GM18951 (cell line): Measurements from ENCODE around the gene RARRES2.

Source experiments
- POLR2A ChIP-seq: IDR thresholded peaks from 4 replicates; pipeline ENCODE4 v1.6.1; 2011; ENCODE audit warnings: mild to moderate bottlenecking; ENCODE audit not compliant: insufficient read length, insufficient read depth; ENCODE audit errors: extremely low read depth
- in situ Hi-C: fragments of 300-500 bp; cut with MboI; formaldehyde crosslinking; loops from one replicate; pipeline ENCODE4 v1.12.0; 2022; ENCODE audit warnings: low sequenced_read_pairs, mixed read lengths, inconsistent platforms; ENCODE audit not compliant: unreplicated experiment

RARRES2 gene

DNA sequence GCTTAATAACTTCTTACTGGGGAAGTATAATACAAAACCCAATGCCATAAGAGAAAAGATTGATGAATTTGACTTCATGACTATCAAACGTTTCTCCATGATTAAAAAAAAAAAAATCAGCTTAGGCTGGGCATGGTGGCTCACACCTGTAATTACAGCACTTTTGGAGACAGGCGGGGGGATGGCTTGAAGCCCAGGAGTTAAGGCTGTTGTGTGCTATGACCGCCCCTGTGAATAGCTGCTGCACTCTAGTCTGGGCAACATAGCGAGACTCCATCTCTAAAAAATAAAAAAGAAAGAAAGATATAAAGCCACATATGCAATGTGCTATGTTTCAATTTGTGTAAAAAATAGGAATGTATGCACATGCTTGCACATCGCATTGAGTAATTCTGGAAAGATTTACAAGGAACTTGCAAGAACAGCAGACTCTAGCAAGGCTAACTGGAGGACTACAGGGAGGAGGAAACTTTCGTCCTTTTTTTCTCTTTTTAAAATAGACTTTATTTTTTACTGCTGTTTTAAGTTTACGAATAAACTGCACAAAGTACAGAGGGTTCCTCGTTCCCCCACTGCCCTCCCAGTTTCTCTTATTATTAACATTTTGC lies 10.3 kb upstream of the RARRES2 start:
- no peak for TF ChIP-seq POLR2A
- in situ Hi-C loops, result no loop called here

DNA sequence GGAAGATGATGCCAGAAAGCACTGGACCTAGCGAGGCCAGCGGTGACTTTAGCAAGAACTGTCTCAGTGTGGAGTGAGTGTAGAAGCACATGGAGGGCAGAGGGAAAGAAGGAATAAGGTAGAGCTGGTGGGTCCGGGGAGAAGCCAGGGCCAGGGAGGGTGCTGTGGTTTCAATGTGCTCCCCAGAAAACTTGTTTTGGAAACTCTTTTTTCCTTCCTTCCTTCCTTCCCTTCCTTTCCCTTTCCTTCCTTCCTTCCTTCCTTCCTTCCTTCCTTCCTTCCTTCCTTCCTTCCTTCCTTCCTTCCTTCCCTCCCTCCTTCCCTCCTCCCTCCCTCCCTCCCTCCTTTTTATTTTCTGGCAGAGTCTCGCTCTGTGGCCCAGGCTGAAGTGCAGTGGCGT lies 5.5 kb upstream of the RARRES2 start:
- TF ChIP-seq POLR2A, result no peak
- in situ Hi-C loops, result no loop called here

DNA sequence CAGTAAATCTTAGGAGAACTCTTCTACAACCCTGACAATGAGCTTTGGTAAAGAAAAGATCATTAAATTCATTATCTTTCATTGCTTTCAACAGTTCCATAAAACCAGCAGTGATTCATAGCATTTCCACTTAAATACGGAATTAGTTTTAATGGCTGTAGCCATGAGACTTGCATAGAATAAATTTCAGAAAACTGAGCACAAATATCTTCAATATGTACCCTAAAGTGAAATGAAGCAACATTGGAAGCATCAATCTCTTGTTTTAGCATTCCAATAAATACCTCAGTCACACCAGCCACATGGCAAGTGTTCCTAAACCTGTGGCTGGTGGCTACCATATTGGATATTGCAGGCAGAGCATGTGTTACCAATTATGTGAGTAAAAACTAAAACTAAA lies 3.6 kb upstream of the RARRES2 start:
- no peak for TF ChIP-seq POLR2A
- in situ Hi-C loops, result no loop called here

DNA sequence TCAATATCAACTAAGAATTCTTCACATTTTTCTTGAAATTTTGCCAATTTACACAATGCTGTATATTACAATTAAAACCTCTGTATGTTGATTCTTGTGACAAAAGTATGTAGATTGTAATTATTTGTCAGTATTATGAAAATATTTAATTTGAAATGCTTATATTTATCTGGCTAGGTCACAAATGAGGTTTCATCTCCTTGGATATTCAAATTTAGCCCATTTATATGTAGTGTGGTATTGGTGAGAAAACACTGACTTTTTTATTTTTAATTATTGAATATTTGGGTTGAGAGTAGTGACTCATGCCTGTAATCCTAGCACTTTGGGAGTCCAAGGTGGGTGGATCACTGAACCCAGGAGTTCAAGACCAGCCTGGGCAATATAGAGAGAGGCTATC lies 2.9 kb upstream of the RARRES2 start:
- TF ChIP-seq POLR2A, result no peak
- in situ Hi-C loops, result no loop called here

DNA sequence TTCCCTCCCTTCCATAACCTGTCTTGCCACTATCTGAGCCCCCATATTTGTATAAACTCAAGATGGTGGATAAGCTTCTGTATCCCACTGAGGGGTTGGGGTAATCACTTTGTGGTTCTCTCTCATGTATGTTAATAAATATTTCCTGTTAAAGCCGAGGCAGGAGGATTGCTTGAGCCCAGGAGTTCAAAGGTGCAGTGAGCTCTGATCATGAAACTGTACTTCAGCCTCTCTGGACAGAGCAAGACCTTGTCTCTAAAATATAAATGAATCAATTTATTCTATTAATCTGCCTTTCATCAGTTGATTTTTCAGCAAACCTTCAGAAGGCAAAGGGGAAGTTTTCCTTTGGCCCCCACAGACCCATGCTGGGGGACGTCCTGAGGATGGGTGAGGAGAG lies 1.8 kb upstream of the RARRES2 start:
- TF ChIP-seq POLR2A, result no peak
- in situ Hi-C loops, result no loop called here

DNA sequence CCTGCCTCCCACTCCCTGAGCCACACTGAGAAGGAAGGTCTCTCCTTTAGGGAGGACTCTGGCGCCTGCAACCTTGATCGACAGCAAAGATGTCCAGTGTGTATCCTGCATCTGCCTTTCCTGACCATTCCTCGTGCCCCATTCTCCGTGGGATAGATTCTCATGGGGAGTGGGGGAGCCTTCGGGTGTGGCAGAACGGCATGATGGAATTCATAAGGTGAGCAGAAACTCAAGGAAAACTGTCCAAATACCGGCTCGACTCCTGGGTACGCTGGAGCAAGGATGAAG lies 636 bp upstream of the RARRES2 start:
- TF ChIP-seq POLR2A, result no peak
- in situ Hi-C loops, result no loop called here

DNA sequence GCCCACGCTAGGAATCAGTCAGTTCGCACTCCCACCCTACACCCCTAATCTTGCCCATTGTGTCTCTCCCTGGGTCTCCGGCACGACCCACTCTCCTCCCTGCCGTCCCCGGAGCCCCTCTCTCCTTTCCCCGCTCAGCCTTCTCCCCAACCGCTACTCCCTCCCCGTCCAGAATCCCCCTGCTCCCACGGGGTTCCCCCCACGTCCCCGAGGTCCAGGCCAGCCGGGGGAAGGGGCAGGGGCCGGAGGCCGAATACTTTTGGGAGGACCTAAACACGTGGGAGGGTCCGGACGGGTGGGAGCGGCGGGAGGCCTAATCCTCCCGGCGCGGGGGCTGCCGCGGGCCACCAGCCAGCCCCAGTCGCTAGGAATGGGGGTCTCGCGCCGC lies 560 bp downstream of the RARRES2 start:
- in situ Hi-C loops, result no loop called here

DNA sequence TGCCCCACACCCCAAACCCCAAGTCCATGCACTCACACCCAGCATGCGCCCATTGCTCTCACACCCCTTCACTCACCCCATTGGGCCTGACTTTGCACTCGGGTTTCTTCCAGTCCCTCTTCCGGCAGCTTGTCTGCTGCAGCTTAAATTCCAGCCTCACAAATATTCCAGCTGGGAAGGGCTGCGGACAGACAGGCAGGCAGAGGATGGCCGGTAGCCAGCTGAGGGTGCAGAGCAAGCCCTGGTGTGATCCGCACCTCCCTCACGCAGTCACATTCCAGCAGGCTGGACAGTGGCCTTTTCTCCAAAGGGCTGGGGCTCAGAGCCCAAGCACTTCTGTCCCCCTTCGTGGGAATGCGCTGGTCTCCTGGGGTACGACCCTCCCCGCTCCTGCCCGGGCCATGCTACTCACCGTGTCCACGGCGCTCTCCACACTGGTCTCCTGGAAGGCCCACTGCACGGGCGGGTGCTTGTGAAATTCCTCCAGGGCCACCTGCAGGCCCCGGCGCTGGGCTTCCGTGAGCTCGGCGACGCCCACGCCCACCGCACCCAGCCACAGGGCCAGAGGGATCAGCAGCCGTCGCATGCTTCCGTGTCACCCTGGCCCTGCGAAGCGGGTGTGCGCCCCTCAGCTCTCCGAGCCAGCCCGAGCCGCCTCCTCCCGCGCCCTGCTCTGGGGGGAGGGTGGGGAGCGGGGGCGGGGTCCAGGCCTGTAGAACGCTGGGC lies 1.2 kb downstream of the RARRES2 start:
- no peak for TF ChIP-seq POLR2A

More for the DNA sequence above, 560 bp downstream of the RARRES2 start:
- TF ChIP-seq POLR2A, result no peak

DNA sequence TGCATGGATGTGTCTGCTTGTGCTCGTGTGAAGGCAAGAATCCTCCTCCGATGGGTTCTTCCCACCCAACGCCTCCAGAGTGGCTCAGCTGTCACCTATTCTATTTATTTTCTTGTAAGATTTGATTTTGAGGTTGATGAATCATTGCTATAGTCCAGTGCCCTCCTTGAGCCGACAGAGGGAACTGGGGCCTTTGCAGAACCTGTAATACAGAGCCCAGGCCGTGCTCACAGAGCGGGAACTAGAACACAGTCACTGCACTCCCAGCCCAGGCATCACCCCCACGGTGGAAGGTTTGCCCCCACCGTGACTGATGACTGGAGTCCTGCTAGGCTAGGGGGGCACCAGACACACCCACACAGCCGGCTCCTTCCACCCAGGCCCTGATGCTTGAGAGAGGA lies 2.0 kb downstream of the RARRES2 start:
- in situ Hi-C loops, result no loop called here
- TF ChIP-seq POLR2A, result no peak

More for the DNA sequence above, 1.2 kb downstream of the RARRES2 start:
- in situ Hi-C loops, result no loop called here

DNA sequence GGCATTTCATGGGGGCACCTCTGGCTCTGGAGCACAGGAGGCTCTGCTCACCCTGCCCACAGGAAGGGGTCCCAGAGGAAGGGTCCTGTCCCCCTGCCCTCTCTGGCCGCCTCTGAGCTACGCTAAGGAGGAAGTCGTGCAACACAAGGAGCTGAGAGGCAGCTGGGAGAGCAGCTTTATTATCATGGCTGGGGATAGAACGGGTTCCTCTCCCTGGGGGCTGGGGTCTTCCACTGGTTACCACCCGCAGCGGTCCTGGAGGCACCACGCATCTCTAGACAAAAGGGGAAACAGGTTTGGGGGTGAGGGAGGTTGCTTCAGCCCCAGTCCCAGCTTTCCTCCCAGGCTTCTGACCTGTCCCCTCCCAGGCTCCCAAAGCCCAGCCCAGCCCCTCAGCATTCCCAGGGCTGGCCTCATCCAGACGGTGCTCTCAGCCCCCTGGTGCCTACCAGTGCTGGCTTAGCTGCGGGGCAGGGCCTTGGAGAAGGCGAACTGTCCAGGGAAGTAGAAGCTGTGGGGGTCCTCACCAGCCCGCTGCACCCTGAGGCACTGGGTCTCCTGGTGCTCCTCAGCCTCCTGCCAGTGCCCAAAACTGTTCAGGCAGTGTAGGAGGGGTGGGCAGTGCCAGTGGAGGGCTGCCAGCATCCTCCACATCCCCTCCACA lies 3.1 kb downstream of the RARRES2 start:
- in situ Hi-C loops, result no loop called here
- TF ChIP-seq POLR2A, result peak; percentile 2

DNA sequence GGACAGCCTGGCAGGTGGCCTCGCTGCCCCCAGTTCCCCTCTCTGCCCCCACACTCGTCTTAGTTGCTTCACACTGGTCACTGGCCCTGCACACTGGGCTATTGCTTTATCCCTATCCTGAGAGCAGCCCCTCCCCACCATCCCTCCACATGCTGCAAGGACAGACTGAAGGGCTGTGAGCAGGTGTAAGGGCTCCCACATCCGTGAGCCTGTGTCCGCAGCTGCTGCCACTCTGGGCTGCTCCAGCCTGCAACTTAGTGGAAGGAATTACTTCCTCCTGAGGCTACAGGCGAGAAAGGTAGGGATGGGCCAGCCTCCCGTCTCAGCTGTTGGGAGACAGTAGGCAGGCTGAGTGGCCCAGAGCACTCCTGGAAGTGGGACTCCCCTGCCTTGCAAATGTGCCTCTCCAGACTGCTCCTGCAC lies 3.8 kb downstream of the RARRES2 start:
- TF ChIP-seq POLR2A, result no peak
- in situ Hi-C loops, result no loop called here

DNA sequence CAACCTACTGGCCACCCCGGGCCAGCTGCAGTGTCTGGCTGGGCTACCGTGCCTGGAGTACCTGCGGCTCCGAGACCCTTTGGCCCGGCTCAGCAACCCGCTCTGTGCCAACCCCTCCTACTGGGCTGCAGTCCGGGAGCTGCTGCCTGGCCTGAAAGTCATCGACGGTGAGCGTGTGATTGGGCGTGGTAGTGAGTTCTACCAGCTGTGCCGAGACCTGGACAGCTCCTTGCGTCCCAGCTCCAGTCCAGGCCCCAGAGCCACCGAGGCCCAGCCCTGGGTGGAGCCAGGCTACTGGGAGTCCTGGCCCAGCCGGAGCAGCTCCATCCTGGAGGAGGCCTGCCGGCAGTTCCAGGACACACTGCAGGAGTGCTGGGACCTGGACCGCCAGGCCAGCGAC lies 4.2 kb downstream of the RARRES2 start:
- TF ChIP-seq POLR2A, result no peak
- in situ Hi-C loops, result no loop called here

DNA sequence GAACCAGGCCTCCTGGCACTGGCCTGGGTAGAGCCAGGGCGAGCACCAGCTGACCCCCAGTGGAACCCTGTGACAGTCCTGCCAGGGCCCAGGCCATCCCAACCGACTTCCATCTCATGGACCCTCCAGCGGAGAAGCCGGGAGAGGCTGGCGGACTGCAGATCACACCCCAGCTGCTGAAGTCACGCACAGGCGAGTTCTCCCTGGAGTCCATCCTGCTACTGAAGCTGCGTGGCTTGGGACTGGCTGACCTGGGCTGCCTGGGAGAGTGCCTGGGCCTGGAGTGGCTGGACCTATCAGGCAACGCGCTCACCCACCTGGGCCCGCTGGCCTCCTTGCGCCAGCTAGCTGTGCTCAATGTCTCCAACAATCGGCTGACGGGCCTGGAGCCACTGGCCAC lies 4.7 kb downstream of the RARRES2 start:
- no peak for TF ChIP-seq POLR2A
- in situ Hi-C loops, result no loop called here

DNA sequence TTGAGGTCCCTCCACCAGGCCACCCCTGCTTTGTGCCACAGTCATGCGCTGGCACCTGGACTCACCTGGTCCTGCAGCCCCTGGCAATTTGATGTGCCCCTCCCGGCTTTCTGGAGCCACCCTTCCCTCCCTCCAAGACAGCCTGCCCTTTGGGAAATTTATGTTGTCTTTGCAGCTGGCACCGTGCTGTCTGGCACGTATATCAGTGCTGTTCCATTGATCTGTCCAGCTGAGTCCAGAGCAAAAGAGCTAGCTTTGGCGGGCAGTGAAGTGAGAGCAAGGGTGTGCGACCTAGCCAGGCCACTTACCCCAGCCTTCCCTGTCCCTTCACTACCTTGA lies 5.7 kb downstream of the RARRES2 start:
- TF ChIP-seq POLR2A, result no peak
- in situ Hi-C loops, result no loop called here
